ENCODE measurements around the gene CSNK1G1. TPM values are rescaled to one million over a fixed set of nuclear protein-coding genes. Genes with fewer than 3 reads are reported as not detected.

The CSNK1G1 gene
- total and polyA plus RNA-seq, 2 of the 8 experiments (the other 6 are each of a cell fraction or from before 2014, with no cell fraction given) = 6.0 to 12.9 TPM

GRCh38 chr15:64289550-64289949, 66.4 kb downstream of the CSNK1G1 start:
- H2BK5ac ChIP-seq (ENCODE audit: low read depth, low read length) = no peak overlapping the region
- peaks cover 0 to 10% of the 10 kb centered on the region in 2 experiments; a peak in 1 of 4 replicates for H3K79me2 ChIP-seq (ENCODE audit: control insufficient read depth in 1 of 2, insufficient read depth in 2 of 2, low read length in 2 of 2)
- H3K4me2 ChIP-seq (ENCODE audit: insufficient read depth in 1 of 2, low read depth in 2 of 2, low read length in 2 of 2) = no peak overlapping the region
- no peak overlapping the region for H3K18ac ChIP-seq (ENCODE audit: extremely low read depth, low read length)
- no peaks in the 10 kb centered on the region for H3K36me3 ChIP-seq (ENCODE audit: control insufficient read depth in 2 of 4, insufficient read depth in 4 of 4, low read length in 3 of 4)
- peaks cover 6% of the 10 kb centered on the region; the same call in 1 of the 2 replicates for H3K79me1 ChIP-seq (ENCODE audit: low read depth, low read length)
- H4K8ac ChIP-seq (ENCODE audit: extremely low read depth, insufficient read depth, low read length) = no peak overlapping the region
- H4K20me1 ChIP-seq (replicated peaks in 1 of 2; ENCODE audit: control insufficient read depth in 1 of 2, insufficient read depth in 2 of 2, low read length in 2 of 2) = no peaks in the 10 kb centered on the region
- H3K4me1 ChIP-seq (replicated peaks in 1 of 4; ENCODE audit: control insufficient read depth in 3 of 4, insufficient read depth in 4 of 4, low read length in 3 of 4) = peaks cover 0 to 3% (median 0%) of the 10 kb centered on the region in 4 experiments; a peak in 1 of 7 replicates
- H2AK5ac ChIP-seq (ENCODE audit: low read depth, low read length) = no peak overlapping the region
- H2BK15ac ChIP-seq (ENCODE audit: low read length) = no peak overlapping the region
- POLR2A ChIA-PET (ENCODE audit: partially characterized antibody) = no interaction called here
- H3K14ac ChIP-seq (ENCODE audit: insufficient read length) = no peak overlapping the region
- H3K56ac ChIP-seq (replicated peaks; ENCODE audit: insufficient read length, low read depth, low read length) = no peak overlapping the region
- DNase-seq (ENCODE audit: low read depth in 1 of 2, low spot score in 2 of 2) = no peak
- no peak overlapping the region for H3K23ac ChIP-seq (ENCODE audit: insufficient read length)
- H3K23me2 ChIP-seq (ENCODE audit: low read depth, low read length) = no peaks in the 10 kb centered on the region
- TF ChIP-seq SIN3A (conservative IDR thresholded peaks at IDR 0.05 in 1 of 2, IDR thresholded peaks at IDR 0.05 in 1 of 2; ENCODE audit: low read depth in 1 of 2, low read length in 2 of 2) (no peak), KDM5A (IDR thresholded peaks at IDR 0.05; ENCODE audit: low read length) (no peak), KDM4A (IDR thresholded peaks at IDR 0.05; ENCODE audit: low read depth, low read length, severe bottlenecking) (no peak), CTBP2 (IDR thresholded peaks at IDR 0.05; ENCODE audit: borderline replicate concordance, insufficient read depth, insufficient read length, low read length) (no peak), SIRT6 (IDR thresholded peaks at IDR 0.05; ENCODE audit: low read length) (no peak), ZNF274 (IDR thresholded peaks at IDR 0.05; ENCODE audit: borderline replicate concordance, extremely low read depth, low read length) (no peak), CBX8 (IDR thresholded peaks at IDR 0.05; ENCODE audit: borderline replicate concordance, low read depth, low read length) (no peak)
- no peak overlapping the region for H2BK120ac ChIP-seq (replicated peaks; ENCODE audit: low read depth, low read length)
- H2BK20ac ChIP-seq (ENCODE audit: low read length) = no peak overlapping the region
- H4K91ac ChIP-seq (replicated peaks; ENCODE audit: insufficient read length, low read length) = no peak overlapping the region
- no peak overlapping the region for H3K27ac ChIP-seq (ENCODE audit: low read depth, low read length)
- no peak for FAIRE-seq
- no peak overlapping the region for H3K4me3 ChIP-seq (ENCODE audit: extremely low read depth in 1 of 4, insufficient read depth in 2 of 4, low read depth in 3 of 4, low read length in 4 of 4)
- no peaks in the 10 kb centered on the region for H3K27me3 ChIP-seq (replicated peaks in 1 of 4; ENCODE audit: control insufficient read depth in 3 of 4, extremely low read depth in 1 of 4, insufficient read depth in 3 of 4, low read length in 3 of 4)
- no peak overlapping the region for H3K9ac ChIP-seq (replicated peaks in 1 of 4; ENCODE audit: extremely low read depth in 1 of 4, low read depth in 3 of 4, low read length in 3 of 4)
- no peak overlapping the region for H3K4ac ChIP-seq (replicated peaks; ENCODE audit: insufficient read length, low read depth, low read length)
- H2BK12ac ChIP-seq (ENCODE audit: low read depth, low read length) = no peak overlapping the region
- WGBS, 2 experiments (ENCODE audit: extremely low coverage in 1 of 2, insufficient coverage in 1 of 2, insufficient read length in 1 of 2, insufficient replicate concordance in 2 of 2, low coverage in 1 of 2, low lambda C conversion rate in 2 of 2, missing lambda C conversion rate in 1 of 2) = 86% methylated on average over 2 of the region's 2 CpGs; no CpG with 5 or more reads in 1 of the 2 experiments
- CTCF ChIA-PET (ENCODE audit: partially characterized antibody) = no interaction called here
- no peak overlapping the region for H2AFZ ChIP-seq (ENCODE audit: low read length)
- H4K5ac ChIP-seq (ENCODE audit: insufficient read length, low read depth, low read length) = no peak overlapping the region
- no peaks in the 10 kb centered on the region for H3K9me3 ChIP-seq (ENCODE audit: insufficient read depth in 2 of 2, low read depth in 1 of 2, low read length in 1 of 2)
